Ascending aorta (tissue), 2 donors: ENCODE data around the gene DCAF7. TPM values are rescaled to one million over a fixed set of nuclear protein-coding genes. Genes with fewer than 3 reads are reported as not detected.

ENCODE experiments used
- DNase-seq, 2 donors: peaks; one replicate each; pipeline ENCODE4 v3.0.0-alpha.2; 2019; ENCODE audit warnings: low spot score in 2 of 2
- H3K27ac ChIP-seq, 2 donors: fragments of 200-600 bp; sonication (generic); one replicate each; pipeline ENCODE4 v1.5.1; 2016 to 2017; ENCODE audit warnings: mild to moderate bottlenecking in 1 of 2
- H3K27me3 ChIP-seq: fragments of 200-600 bp; sonication (generic); one replicate; pipeline ENCODE4 v1.5.1; 2017
- H3K36me3 ChIP-seq, 2 donors: fragments of 200-600 bp; sonication (generic); one replicate each; pipeline ENCODE4 v1.5.1; 2016
- H3K4me1 ChIP-seq, 2 donors: fragments of 200-600 bp; sonication (generic); one replicate each; pipeline ENCODE4 v1.5.1; 2016 to 2017; ENCODE audit warnings: mild to moderate bottlenecking in 1 of 2
- H3K4me3 ChIP-seq, 2 donors: fragments of 200-600 bp; sonication (generic); one replicate each; pipeline ENCODE4 v1.5.1; 2016 to 2017; ENCODE audit warnings: mild to moderate bottlenecking in 1 of 2
- H3K9me3 ChIP-seq, 2 donors: fragments of 200-600 bp; sonication (generic); one replicate each; pipeline ENCODE4 v1.5.1; 2016
- CTCF ChIP-seq, 3 experiments: fragments of 200-600 bp in 2 of 3; fragments of 450-650 bp in 1 of 3; sonication (generic) in 2 of 3; IDR thresholded peaks; one replicate each; pipeline ENCODE4 v1.5.1; 2016 to 2019; ENCODE audit warnings: antibody characterized with exemption in 3 of 3, mild to moderate bottlenecking in 1 of 3, moderate library complexity in 1 of 3
- intact Hi-C: fragments of 100-400 bp; cut with DNase I; formaldehyde crosslinking; loops from one replicate; pipeline ENCODE4 v1.15.1; 2023
- total RNA-seq: library from RNA; depleted of rRNA; stranded (reverse); fragments of >200 nt; gene quantifications from one replicate; pipeline ENCODE4 v1.1.0, GENCODE V29; 2016

Gene DCAF7
- total RNA-seq, 1 donor from 2014 or later: 18.6 TPM

DNA sequence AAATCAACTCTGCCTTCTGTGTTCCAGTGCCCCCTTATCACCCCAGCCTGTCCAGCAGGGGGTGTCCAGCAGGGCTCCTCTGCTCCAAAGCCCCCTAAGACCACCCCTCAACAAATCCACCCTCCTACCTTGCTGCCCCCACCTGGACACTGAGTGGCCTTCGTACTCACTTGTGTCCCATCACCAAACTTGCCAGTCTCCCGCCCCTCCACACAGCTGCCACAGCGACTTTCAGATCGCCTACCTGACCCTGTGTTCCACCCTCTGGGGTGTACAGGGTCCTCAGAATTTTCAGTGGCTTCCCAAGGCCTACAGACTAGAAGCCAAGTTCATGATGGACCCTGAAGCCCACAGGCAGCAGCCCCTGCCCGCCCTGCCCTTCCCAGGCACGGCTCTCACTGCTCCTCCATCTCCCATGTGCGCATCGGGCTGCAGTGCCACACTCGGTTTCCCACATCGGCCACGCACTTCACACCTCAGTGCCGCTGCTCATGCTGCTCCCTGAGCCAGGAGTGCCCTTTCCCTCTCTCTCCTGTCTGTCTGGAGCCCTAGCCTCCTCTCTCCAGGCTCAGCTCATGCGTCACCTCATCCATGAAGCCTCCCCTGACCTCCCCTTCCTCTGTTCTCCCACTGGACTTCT lies 15.3 kb upstream of the DCAF7 start:
- peaks cover 0 to 2% of the 10 kb centered on the region in 2 donors for H3K4me1 ChIP-seq
- H3K27me3 ChIP-seq: peaks cover 5% of the 10 kb centered on the region
- no peak overlapping the region for H3K27ac ChIP-seq
- H3K9me3 ChIP-seq: no peaks in the 10 kb centered on the region
- no peak for TF ChIP-seq CTCF (IDR thresholded peaks at IDR 0.05)
- no peak for DNase-seq
- intact Hi-C loops: no loop called here
- H3K36me3 ChIP-seq: no peaks in the 10 kb centered on the region
- no peak overlapping the region for H3K4me3 ChIP-seq

DNA sequence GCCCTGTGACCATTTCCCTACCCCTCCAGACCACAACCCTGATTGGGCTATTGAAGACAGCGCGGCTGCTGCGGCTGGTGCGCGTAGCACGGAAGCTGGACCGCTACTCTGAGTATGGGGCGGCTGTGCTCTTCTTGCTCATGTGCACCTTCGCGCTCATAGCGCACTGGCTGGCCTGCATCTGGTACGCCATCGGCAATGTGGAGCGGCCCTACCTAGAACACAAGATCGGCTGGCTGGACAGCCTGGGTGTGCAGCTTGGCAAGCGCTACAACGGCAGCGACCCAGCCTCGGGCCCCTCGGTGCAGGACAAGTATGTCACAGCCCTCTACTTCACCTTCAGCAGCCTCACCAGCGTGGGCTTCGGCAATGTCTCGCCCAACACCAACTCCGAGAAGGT lies 14.6 kb upstream of the DCAF7 start:
- no peaks in the 10 kb centered on the region for H3K36me3 ChIP-seq
- H3K27me3 ChIP-seq: peaks cover 5% of the 10 kb centered on the region
- no peak overlapping the region for H3K27ac ChIP-seq
- H3K4me3 ChIP-seq: no peak overlapping the region
- H3K4me1 ChIP-seq: peaks cover 0 to 2% of the 10 kb centered on the region in 2 donors
- H3K9me3 ChIP-seq: no peaks in the 10 kb centered on the region
- intact Hi-C loops: no loop called here
- no peak for TF ChIP-seq CTCF (IDR thresholded peaks at IDR 0.05)
- DNase-seq: no peak

- intact Hi-C loops: no loop called here
- Histone ChIP-seq H3K4me3 (no peak overlapping the region), H3K9me3 (no peaks in the 10 kb centered on the region), H3K27ac (no peak overlapping the region), H3K27me3 (peaks cover 5% of the 10 kb centered on the region), H3K36me3 (no peaks in the 10 kb centered on the region), H3K4me1 (peaks cover 0 to 2% of the 10 kb centered on the region in 2 donors)
- no peak for DNase-seq
- TF ChIP-seq CTCF (IDR thresholded peaks at IDR 0.05): no peak
Observed at GRCh38 chr17:63537001-63537400, 13.3 kb upstream of the DCAF7 start.

GRCh38 chr17:63537991-63538692 lies 12.1 kb upstream of the DCAF7 start:
- peaks cover 5% of the 10 kb centered on the region for H3K27me3 ChIP-seq
- no peak for DNase-seq
- H3K9me3 ChIP-seq: no peaks in the 10 kb centered on the region
- no peak for TF ChIP-seq CTCF (IDR thresholded peaks at IDR 0.05)
- intact Hi-C loops: no loop called here
- peak overlapping the region; percentile 11 to 51 for H3K4me3 ChIP-seq
- H3K27ac ChIP-seq: no peak overlapping the region
- H3K4me1 ChIP-seq: peaks cover 0 to 2% of the 10 kb centered on the region in 2 donors
- H3K36me3 ChIP-seq: no peaks in the 10 kb centered on the region

- no peaks in the 10 kb centered on the region for H3K9me3 ChIP-seq
- peaks cover 5% of the 10 kb centered on the region for H3K27me3 ChIP-seq
- H3K4me1 ChIP-seq: peaks cover 0 to 2% of the 10 kb centered on the region in 2 donors
- DNase-seq: peak in 1 of 2 donors; percentile 49
- TF ChIP-seq CTCF (IDR thresholded peaks at IDR 0.05): no peak
- no peak overlapping the region for H3K27ac ChIP-seq
- H3K4me3 ChIP-seq: peak overlapping the region in 1 of 2 donors; percentile 51
- intact Hi-C loops: no loop called here
- H3K36me3 ChIP-seq: no peaks in the 10 kb centered on the region
Observed at GRCh38 chr17:63538693-63539595, 11.3 kb upstream of the DCAF7 start.
